A549 (cell line): ENCODE data around the gene EIF2S3B.

Experiments used
- CHD2 ChIP-seq: fragments of 150-350 bp; IDR thresholded peaks from 2 replicates; pipeline ENCODE4 v1.6.1; 2014; ENCODE audit warnings: low read length; ENCODE audit not compliant: partially characterized antibody
- CTCF ChIP-seq: fragments of >200 bp; sonication (Bioruptor Twin); formaldehyde crosslinking; IDR thresholded peaks from 3 replicates; pipeline ENCODE4 v1.5.1; 2016
- EHMT2 ChIP-seq: fragments of 200-600 bp; sonication (generic); IDR thresholded peaks from 2 replicates; pipeline ENCODE4 v1.6.1; 2016; ENCODE audit warnings: antibody characterized with exemption, low read depth, mild to moderate bottlenecking, moderate library complexity
- EP300 ChIP-seq, 2 experiments: fragments of >200 bp; sonication (Bioruptor Twin); formaldehyde crosslinking; IDR thresholded peaks; 2 replicates in 1 of 2; 3 replicates in 1 of 2; pipeline ENCODE4 v1.6.1; 2016 to 2017
- ESRRA ChIP-seq: fragments of 150-350 bp; IDR thresholded peaks from 2 replicates; pipeline ENCODE4 v1.6.1; 2014; ENCODE audit warnings: mild to moderate bottlenecking, low read length, borderline replicate concordance
- KDM1A ChIP-seq: fragments of 200-600 bp; sonication (generic); IDR thresholded peaks from 2 replicates; pipeline ENCODE4 v1.6.1; 2016; ENCODE audit warnings: low read depth, mild to moderate bottlenecking
- MAFK ChIP-seq: fragments of 450-650 bp; IDR thresholded peaks from 2 replicates; pipeline ENCODE4 v1.6.1; 2014; ENCODE audit not compliant: partially characterized antibody
- MYC ChIP-seq: IDR thresholded peaks from 2 replicates; pipeline ENCODE4 v1.6.1; 2012; ENCODE audit warnings: mild to moderate bottlenecking, inconsistent platforms, low read length, improper control_type of control experiment, borderline replicate concordance
- POLR2A ChIP-seq: IDR thresholded peaks from 2 replicates; pipeline ENCODE4 v1.6.1; 2012; ENCODE audit warnings: mild to moderate bottlenecking, low read length
- RAD21 ChIP-seq, 2 experiments: fragments of >200 bp in 1 of 2; sonication (Bioruptor Twin) in 1 of 2; formaldehyde crosslinking in 1 of 2; IDR thresholded peaks in 1 of 2; conservative IDR thresholded peaks in 1 of 2; 2 replicates in 1 of 2; 3 replicates in 1 of 2; pipeline ENCODE4 v1.6.1; 2012 to 2018; ENCODE audit warnings: inconsistent platforms in 1 of 2
- REST ChIP-seq: fragments of 200-600 bp; sonication (generic); IDR thresholded peaks from 2 replicates; pipeline ENCODE4 v1.6.1; 2016; ENCODE audit warnings: antibody characterized with exemption, mild to moderate bottlenecking, moderate library complexity
- SMC3 ChIP-seq: fragments of >200 bp; sonication (Bioruptor Twin); formaldehyde crosslinking; IDR thresholded peaks from 3 replicates; pipeline ENCODE4 v1.6.1; 2018; ENCODE audit warnings: inconsistent platforms

- TF ChIP-seq POLR2A = no peak
- no peak for TF ChIP-seq CTCF
- no peak for TF ChIP-seq RAD21 (conservative IDR thresholded peaks at IDR 0.05 in 1 of 2, IDR thresholded peaks at IDR 0.05 in 1 of 2)
- TF ChIP-seq EP300 (IDR thresholded peaks at IDR 0.05) = no peak
- TF ChIP-seq ESRRA = no peak
- no peak for TF ChIP-seq REST
- no peak for TF ChIP-seq CHD2
- no peak for TF ChIP-seq EHMT2
- no peak for TF ChIP-seq SMC3
- no peak for TF ChIP-seq KDM1A
- no peak for TF ChIP-seq MYC
- no peak for TF ChIP-seq MAFK
These were observed 48.6 kb downstream of the EIF2S3B start for GRCh38 chr12:10554228-10554755.
